H9 (cell line): ENCODE measurements around the gene ABLIM1. TPM values are rescaled to one million over a fixed set of nuclear protein-coding genes. Genes with fewer than 3 reads are reported as not detected.

ENCODE experiments used
- DNase-seq: peaks from one replicate; pipeline ENCODE4 v3.0.0-alpha.2; 2017
- H2AFZ ChIP-seq: one replicate; pipeline ENCODE4 v1.6.1; 2013; ENCODE audit warnings: mild to moderate bottlenecking, low read length, control low read depth, moderate library complexity
- H2AK5ac ChIP-seq: 2 replicates; pipeline ENCODE4 v1.6.1; 2013; ENCODE audit warnings: low read length, control low read depth, mixed read lengths; ENCODE audit not compliant: insufficient read length
- H2BK120ac ChIP-seq: one replicate; pipeline ENCODE4 v1.6.1; 2013; ENCODE audit warnings: low read depth, mild to moderate bottlenecking, low read length, control low read depth, inconsistent platforms; ENCODE audit not compliant: poor library complexity, severe bottlenecking
- H2BK12ac ChIP-seq: 2 replicates; pipeline ENCODE4 v1.6.1; 2013; ENCODE audit warnings: low read length, control low read depth, mixed read lengths, low read depth; ENCODE audit not compliant: insufficient read length
- H2BK15ac ChIP-seq: 2 replicates; pipeline ENCODE4 v1.6.1; 2013; ENCODE audit warnings: low read depth, low read length, control low read depth
- H2BK20ac ChIP-seq: one replicate; pipeline ENCODE4 v1.6.1; 2013; ENCODE audit warnings: low read depth, mild to moderate bottlenecking, low read length, control low read depth, inconsistent platforms; ENCODE audit not compliant: poor library complexity, severe bottlenecking
- H2BK5ac ChIP-seq: 2 replicates; pipeline ENCODE4 v1.6.1; 2013; ENCODE audit warnings: low read length, control low read depth, mixed read lengths; ENCODE audit not compliant: insufficient read length
- H3K14ac ChIP-seq: 2 replicates; pipeline ENCODE4 v1.6.1; 2013; ENCODE audit warnings: low read length, control low read depth; ENCODE audit not compliant: insufficient read depth
- H3K18ac ChIP-seq: 2 replicates; pipeline ENCODE4 v1.6.1; 2013; ENCODE audit warnings: low read depth, mild to moderate bottlenecking, mixed read lengths, low read length, control low read depth; ENCODE audit not compliant: insufficient read length
- H3K23ac ChIP-seq: 2 replicates; pipeline ENCODE4 v1.6.1; 2013; ENCODE audit warnings: low read length, control low read depth, mixed read lengths, low read depth; ENCODE audit not compliant: insufficient read length
- H3K23me2 ChIP-seq: 2 replicates; pipeline ENCODE4 v1.6.1; 2013; ENCODE audit warnings: low read depth, mild to moderate bottlenecking, mixed read lengths, low read length, control low read depth; ENCODE audit not compliant: insufficient read length, poor library complexity, severe bottlenecking
- H3K27ac ChIP-seq: 2 replicates; pipeline ENCODE4 v1.5.1; 2013; ENCODE audit warnings: low read length, control low read depth, mixed read lengths, low read depth; ENCODE audit not compliant: insufficient read length
- H3K27me3 ChIP-seq: 2 replicates; pipeline ENCODE4 v1.6.1; 2013; ENCODE audit warnings: low read length, control low read depth, inconsistent platforms; ENCODE audit not compliant: insufficient read depth
- H3K4ac ChIP-seq: 2 replicates; pipeline ENCODE4 v1.6.1; 2013; ENCODE audit warnings: low read depth, mild to moderate bottlenecking, control low read depth, inconsistent platforms, low read length, moderate library complexity
- H3K4me1 ChIP-seq: 2 replicates; pipeline ENCODE4 v1.6.1; 2013; ENCODE audit warnings: low read length, control low read depth, inconsistent platforms; ENCODE audit not compliant: insufficient read depth
- H3K4me2 ChIP-seq: 2 replicates; pipeline ENCODE4 v1.6.1; 2013; ENCODE audit warnings: low read length, control low read depth, mixed read lengths; ENCODE audit not compliant: insufficient read length, insufficient read depth
- H3K56ac ChIP-seq: 2 replicates; pipeline ENCODE4 v1.6.1; 2013; ENCODE audit warnings: low read depth, mild to moderate bottlenecking, mixed read lengths, low read length, control low read depth; ENCODE audit not compliant: insufficient read length
- H3K79me1 ChIP-seq: 2 replicates; pipeline ENCODE4 v1.6.1; 2013; ENCODE audit warnings: low read depth, mild to moderate bottlenecking, moderate library complexity, low read length, control low read depth, inconsistent platforms; ENCODE audit not compliant: insufficient read depth, poor library complexity, severe bottlenecking
- H3K79me2 ChIP-seq: 2 replicates; pipeline ENCODE4 v1.6.1; 2013; ENCODE audit warnings: low read length, control low read depth, inconsistent platforms; ENCODE audit not compliant: insufficient read depth
- H3K9ac ChIP-seq: 2 replicates; pipeline ENCODE4 v1.6.1; 2013; ENCODE audit warnings: low read length, control low read depth, mixed read lengths; ENCODE audit not compliant: insufficient read length; ENCODE audit errors: extremely low read depth
- H3K9me3 ChIP-seq: one replicate; pipeline ENCODE4 v1.6.1; 2013; ENCODE audit warnings: low read depth, low read length, inconsistent platforms; ENCODE audit not compliant: control insufficient read depth
- H3T11ph ChIP-seq: one replicate; pipeline ENCODE4 v1.6.1; 2013; ENCODE audit warnings: mild to moderate bottlenecking, low read length, control low read depth, inconsistent platforms
- H4K20me1 ChIP-seq: one replicate; pipeline ENCODE4 v1.6.1; 2013; ENCODE audit not compliant: control insufficient read depth, insufficient read length, insufficient read depth
- H4K5ac ChIP-seq: 2 replicates; pipeline ENCODE4 v1.6.1; 2013; ENCODE audit warnings: low read depth, mild to moderate bottlenecking, mixed read lengths, low read length, control low read depth; ENCODE audit not compliant: insufficient read length
- H4K8ac ChIP-seq: replicated peaks from 2 replicates; pipeline ENCODE4 v1.6.1; 2013; ENCODE audit warnings: low read length, control low read depth, mixed read lengths, low read depth; ENCODE audit not compliant: insufficient read length
- H4K91ac ChIP-seq: 2 replicates; pipeline ENCODE4 v1.6.1; 2013; ENCODE audit warnings: low read depth, mild to moderate bottlenecking, moderate library complexity, mixed read lengths, low read length, control low read depth; ENCODE audit not compliant: insufficient read length
- H3K27ac Mint-ChIP-seq, 3 experiments: 2 replicates in 2 of 3; 3 replicates in 1 of 3; pipeline ENCODE4 v1.8.0; 2020 to 2021; ENCODE audit warnings: mixed read lengths in 3 of 3, mild to moderate bottlenecking in 1 of 3, moderate library complexity in 1 of 3
- H3K27me3 Mint-ChIP-seq: 2 replicates; pipeline ENCODE4 v1.8.0; 2021; ENCODE audit warnings: low read depth, mild to moderate bottlenecking, moderate library complexity, mixed read lengths
- H3K36me3 Mint-ChIP-seq, 3 experiments: 2 replicates in 2 of 3; 3 replicates in 1 of 3; pipeline ENCODE4 v1.8.0; 2020 to 2021; ENCODE audit warnings: low read depth in 3 of 3, mixed read lengths in 3 of 3; ENCODE audit not compliant: insufficient read depth in 1 of 3
- H3K4me1 Mint-ChIP-seq, 2 experiments: 2 replicates each; pipeline ENCODE4 v1.8.0; 2020; ENCODE audit warnings: mixed read lengths in 2 of 2
- H3K4me3 Mint-ChIP-seq, 2 experiments: 2 replicates in 1 of 2; 3 replicates in 1 of 2; pipeline ENCODE4 v1.8.0; 2020 to 2021; ENCODE audit warnings: mild to moderate bottlenecking in 2 of 2, mixed read lengths in 2 of 2, moderate library complexity in 1 of 2
- H3K9me3 Mint-ChIP-seq, 2 experiments: 2 replicates in 1 of 2; 3 replicates in 1 of 2; pipeline ENCODE4 v1.8.0; 2020; ENCODE audit warnings: mild to moderate bottlenecking in 2 of 2, mixed read lengths in 2 of 2, moderate library complexity in 1 of 2
- WGBS: extraction: QIAGEN DNeasy Blood & Tissue Kit; methylation state at CpG from one replicate; pipeline ENCODE4 v1.1.7; 2013; ENCODE audit warnings: missing lambda C conversion rate, low lambda C conversion rate, mixed read lengths; ENCODE audit not compliant: insufficient read length; ENCODE audit errors: extremely low coverage; 5-methylcytosine and 5-hydroxymethylcytosine counted together
- total RNA-seq: library from RNA; stranded (reverse); gene quantifications from 2 replicates; pipeline ENCODE4 v1.2.1, GENCODE V29; 2021
- TF ChIP-seq, protein P1 (sequence below): fragments of 200-600 bp; sonication (generic); conservative IDR thresholded peaks from 3 replicates; pipeline ENCODE4 v1.8.0; 2021; ENCODE audit warnings: antibody characterized with exemption, mild to moderate bottlenecking

Gene ABLIM1
- total RNA-seq, 1 experiment from 2014 or later: 32.1 TPM

DNA sequence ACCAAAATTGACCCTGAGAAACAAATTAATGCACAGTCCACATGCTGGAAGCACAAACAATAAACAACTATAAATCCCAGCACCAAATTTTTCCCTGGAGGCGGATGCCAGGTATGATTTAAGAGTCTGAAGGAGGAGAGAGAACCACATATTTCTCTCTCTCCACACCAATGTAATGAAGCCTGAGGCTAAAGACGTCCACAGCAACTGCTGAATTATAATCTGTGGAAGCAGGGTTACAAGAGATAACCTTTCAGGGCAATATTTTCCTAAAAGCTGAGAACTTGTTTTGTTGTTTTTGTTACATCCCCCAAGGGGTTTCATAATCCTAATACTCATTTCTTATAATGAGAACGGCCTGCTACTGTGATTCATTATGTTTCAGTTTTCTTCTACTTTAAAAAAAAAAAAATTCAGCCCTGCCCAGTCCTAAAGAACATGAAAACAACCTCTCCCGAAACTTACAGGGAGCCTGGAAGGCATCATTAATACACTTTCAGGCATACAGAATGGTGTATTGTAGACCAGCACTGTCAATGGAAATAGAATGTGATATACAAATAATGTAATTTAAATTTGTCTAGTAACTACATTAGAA is 48.5 kb upstream of the ABLIM1 start:
- no peaks in the 10 kb centered on the region for H3K27me3 ChIP-seq
- Mint-ChIP-seq H3K4me1 (peaks cover 9 to 10% of the 10 kb centered on the region in 2 experiments; a peak in 3 of 4 replicates), H3K27me3 (no peaks in the 10 kb centered on the region; the same call in 1 of the 2 replicates), H3K4me3 (no peak overlapping the region), H3K9me3 (no peaks in the 10 kb centered on the region), H3K27ac (no peak overlapping the region), H3K36me3 (no peaks in the 10 kb centered on the region; a peak in 1 of 7 replicates)
- H3K4me1 ChIP-seq: no peaks in the 10 kb centered on the region; the same call in 1 of the 2 replicates
- no peak overlapping the region for H2BK15ac ChIP-seq
- H3K23me2 ChIP-seq: no peaks in the 10 kb centered on the region
- no peak overlapping the region for H3K4ac ChIP-seq
- TF ChIP-seq, protein P1, sequence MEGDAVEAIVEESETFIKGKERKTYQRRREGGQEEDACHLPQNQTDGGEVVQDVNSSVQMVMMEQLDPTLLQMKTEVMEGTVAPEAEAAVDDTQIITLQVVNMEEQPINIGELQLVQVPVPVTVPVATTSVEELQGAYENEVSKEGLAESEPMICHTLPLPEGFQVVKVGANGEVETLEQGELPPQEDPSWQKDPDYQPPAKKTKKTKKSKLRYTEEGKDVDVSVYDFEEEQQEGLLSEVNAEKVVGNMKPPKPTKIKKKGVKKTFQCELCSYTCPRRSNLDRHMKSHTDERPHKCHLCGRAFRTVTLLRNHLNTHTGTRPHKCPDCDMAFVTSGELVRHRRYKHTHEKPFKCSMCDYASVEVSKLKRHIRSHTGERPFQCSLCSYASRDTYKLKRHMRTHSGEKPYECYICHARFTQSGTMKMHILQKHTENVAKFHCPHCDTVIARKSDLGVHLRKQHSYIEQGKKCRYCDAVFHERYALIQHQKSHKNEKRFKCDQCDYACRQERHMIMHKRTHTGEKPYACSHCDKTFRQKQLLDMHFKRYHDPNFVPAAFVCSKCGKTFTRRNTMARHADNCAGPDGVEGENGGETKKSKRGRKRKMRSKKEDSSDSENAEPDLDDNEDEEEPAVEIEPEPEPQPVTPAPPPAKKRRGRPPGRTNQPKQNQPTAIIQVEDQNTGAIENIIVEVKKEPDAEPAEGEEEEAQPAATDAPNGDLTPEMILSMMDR: no peak
- H2BK5ac ChIP-seq: no peak overlapping the region
- no peaks in the 10 kb centered on the region for H4K20me1 ChIP-seq
- H4K5ac ChIP-seq: no peak overlapping the region
- H3K23ac ChIP-seq: no peak overlapping the region
- H2AK5ac ChIP-seq: no peak overlapping the region
- H2AFZ ChIP-seq: no peak overlapping the region
- H3K18ac ChIP-seq: no peak overlapping the region
- H2BK120ac ChIP-seq: no peak overlapping the region
- no peak overlapping the region for H3T11ph ChIP-seq
- no peaks in the 10 kb centered on the region for H3K79me2 ChIP-seq
- H2BK20ac ChIP-seq: no peak overlapping the region
- H3K9me3 ChIP-seq: no peaks in the 10 kb centered on the region
- H3K14ac ChIP-seq: no peak overlapping the region
- no peak overlapping the region for H3K27ac ChIP-seq
- no peak overlapping the region for H3K9ac ChIP-seq
- no peak overlapping the region for H2BK12ac ChIP-seq
- no peak overlapping the region for H4K8ac ChIP-seq
- no peak overlapping the region for H3K4me2 ChIP-seq
- no CpG with 5 or more reads among the region's 4 CpGs for WGBS
- H4K91ac ChIP-seq: no peak overlapping the region
- no peak overlapping the region for H3K56ac ChIP-seq
- H3K79me1 ChIP-seq: no peaks in the 10 kb centered on the region
- DNase-seq: no peak
